ENCODE results near the gene XYLT1. TPM values are rescaled to one million over a fixed set of nuclear protein-coding genes. Genes with fewer than 3 reads are reported as not detected.
"Not testable (repeated sequence)": the region's sequence is repeated elsewhere in the genome, so short reads cannot be mapped to it uniquely, and the experiment has no call there.

Gene XYLT1, protein sequence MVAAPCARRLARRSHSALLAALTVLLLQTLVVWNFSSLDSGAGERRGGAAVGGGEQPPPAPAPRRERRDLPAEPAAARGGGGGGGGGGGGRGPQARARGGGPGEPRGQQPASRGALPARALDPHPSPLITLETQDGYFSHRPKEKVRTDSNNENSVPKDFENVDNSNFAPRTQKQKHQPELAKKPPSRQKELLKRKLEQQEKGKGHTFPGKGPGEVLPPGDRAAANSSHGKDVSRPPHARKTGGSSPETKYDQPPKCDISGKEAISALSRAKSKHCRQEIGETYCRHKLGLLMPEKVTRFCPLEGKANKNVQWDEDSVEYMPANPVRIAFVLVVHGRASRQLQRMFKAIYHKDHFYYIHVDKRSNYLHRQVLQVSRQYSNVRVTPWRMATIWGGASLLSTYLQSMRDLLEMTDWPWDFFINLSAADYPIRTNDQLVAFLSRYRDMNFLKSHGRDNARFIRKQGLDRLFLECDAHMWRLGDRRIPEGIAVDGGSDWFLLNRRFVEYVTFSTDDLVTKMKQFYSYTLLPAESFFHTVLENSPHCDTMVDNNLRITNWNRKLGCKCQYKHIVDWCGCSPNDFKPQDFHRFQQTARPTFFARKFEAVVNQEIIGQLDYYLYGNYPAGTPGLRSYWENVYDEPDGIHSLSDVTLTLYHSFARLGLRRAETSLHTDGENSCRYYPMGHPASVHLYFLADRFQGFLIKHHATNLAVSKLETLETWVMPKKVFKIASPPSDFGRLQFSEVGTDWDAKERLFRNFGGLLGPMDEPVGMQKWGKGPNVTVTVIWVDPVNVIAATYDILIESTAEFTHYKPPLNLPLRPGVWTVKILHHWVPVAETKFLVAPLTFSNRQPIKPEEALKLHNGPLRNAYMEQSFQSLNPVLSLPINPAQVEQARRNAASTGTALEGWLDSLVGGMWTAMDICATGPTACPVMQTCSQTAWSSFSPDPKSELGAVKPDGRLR
- polyA plus RNA-seq: 1 to 10 TPM in 2 of 3 donors, under 1 TPM in 1; 0.79 to 6.2 (median 3.3) TPM

- Mint-ChIP-seq H3K27me3 (ENCODE audit: low read depth in 3 of 3) (peaks cover 11 to 21% (median 19%) of the 10 kb centered on the region in 3 donors), H3K36me3 (peaks cover 3 to 20% (median 14%) of the 10 kb centered on the region in 3 donors), H3K4me3 (peak within 1 kb of the TSS; percentile 92 to 98 (median 95)), H3K4me1 (peaks cover 70% of the 10 kb centered on the region in 2 donors), H3K9me3 (peaks cover 0 to 2% (median 0%) of the 10 kb centered on the region in 6 donors), H3K27ac (peak within 1 kb of the TSS; percentile 58 to 93 (median 88))
- peak; percentile 36 to 48 (median 41) for DNase-seq
Observed at GRCh38 chr16:17470908-17471718, at the start of gene XYLT1. Gene XYLT1 (minus strand): TSS chr16:17470960. CDS start chr16:17470796, 164 bp downstream.

DNA sequence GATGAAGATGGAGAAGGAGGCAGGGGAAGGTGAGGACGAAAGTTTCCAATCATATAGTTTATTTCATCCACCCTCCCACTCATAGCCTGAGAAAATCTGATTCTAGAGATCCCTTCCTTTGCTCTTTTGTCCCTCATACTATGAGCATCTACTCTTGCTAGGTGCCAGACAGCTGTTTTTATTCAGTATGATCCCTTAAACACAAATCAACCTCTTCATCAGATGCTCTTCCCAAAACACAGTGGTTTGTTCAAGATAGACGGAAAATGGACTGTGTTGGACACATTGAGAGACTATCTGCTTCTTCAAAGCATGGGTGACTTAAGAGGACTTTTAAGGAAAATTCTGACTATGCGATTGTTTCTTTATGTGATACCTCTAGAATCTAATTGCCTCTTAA is 49.4 kb upstream of the XYLT1 start:
- Mint-ChIP-seq H3K27me3 (ENCODE audit: low read depth in 3 of 3) (peaks cover 5 to 7% (median 6%) of the 10 kb centered on the region in 3 donors), H3K27ac (no peak overlapping the region), H3K9me3 (no peaks in the 10 kb centered on the region), H3K4me1 (no peaks in the 10 kb centered on the region), H3K36me3 (no peaks in the 10 kb centered on the region), H3K4me3 (no peak overlapping the region)
- no peak for DNase-seq

GRCh38 chr16:17519101-17519955 is 48.6 kb upstream of the XYLT1 start:
- Mint-ChIP-seq H3K9me3 (no peaks in the 10 kb centered on the region), H3K36me3 (no peaks in the 10 kb centered on the region), H3K4me1 (no peaks in the 10 kb centered on the region), H3K27me3 (ENCODE audit: low read depth in 3 of 3) (peaks cover 5 to 10% (median 7%) of the 10 kb centered on the region in 3 donors), H3K4me3 (no peak overlapping the region), H3K27ac (no peak overlapping the region)
- DNase-seq: no peak

DNA sequence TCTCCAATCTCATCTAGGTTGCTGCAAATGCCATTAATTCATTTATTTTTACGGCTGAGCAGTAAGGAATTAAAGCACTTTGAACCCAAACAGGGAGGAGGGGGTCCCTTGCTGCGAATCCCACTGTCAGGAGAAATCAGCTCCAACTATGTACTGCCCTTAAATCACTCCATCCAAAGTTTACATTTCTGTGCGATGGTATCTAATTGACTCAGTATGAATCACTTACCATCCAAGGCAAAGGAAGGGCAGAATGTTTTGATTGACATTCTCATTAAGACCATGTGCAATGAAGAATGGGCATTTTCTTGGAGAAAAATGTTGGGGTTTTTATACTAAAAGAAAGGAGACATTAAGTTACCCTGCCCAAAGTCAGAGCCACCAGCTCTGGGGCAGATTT is 47.7 kb upstream of the XYLT1 start:
- no peaks in the 10 kb centered on the region for H3K9me3 Mint-ChIP-seq
- DNase-seq: no peak
- H3K36me3 Mint-ChIP-seq: no peaks in the 10 kb centered on the region
- H3K4me3 Mint-ChIP-seq: no peak overlapping the region
- H3K27ac Mint-ChIP-seq: no peak overlapping the region
- H3K27me3 Mint-ChIP-seq (ENCODE audit: low read depth in 3 of 3): peaks cover 7 to 16% (median 8%) of the 10 kb centered on the region in 3 donors
- no peaks in the 10 kb centered on the region for H3K4me1 Mint-ChIP-seq

DNA sequence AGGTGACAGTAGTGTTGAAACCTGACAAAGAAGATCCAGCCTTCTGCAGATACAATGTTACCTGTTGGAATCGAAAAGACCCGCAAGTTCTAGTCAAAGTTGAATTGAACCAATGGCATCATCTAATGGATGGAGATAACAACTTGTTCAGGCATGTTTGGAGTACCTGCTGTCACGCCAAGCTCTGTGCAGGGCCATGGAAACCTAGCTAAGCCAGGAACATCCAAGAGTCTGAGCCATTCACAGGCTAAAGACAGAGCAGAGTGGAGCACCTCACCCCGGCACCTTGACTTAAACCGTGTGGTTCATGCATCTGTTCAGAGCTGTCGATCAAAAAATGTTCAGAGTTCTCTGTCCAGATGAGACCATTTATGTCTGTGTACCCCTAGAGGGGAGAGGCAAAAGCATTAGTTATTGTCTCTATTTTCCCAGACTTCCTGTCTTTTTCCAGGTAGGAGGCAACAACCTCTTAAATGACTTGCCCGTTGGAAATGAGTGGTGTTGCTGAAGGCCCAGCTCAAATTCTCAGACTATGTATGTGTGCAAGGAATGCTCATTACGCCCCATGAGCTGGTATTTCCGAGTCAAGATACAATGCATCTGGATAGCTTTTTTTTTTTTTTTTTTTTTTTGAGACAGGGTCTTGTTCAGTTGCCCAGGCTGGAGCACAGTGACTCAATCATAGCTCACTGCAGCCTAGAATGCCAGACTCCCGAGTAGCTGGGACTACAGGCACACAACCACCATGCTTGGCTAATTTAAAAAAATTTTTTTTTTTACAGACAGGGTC is 44.9 kb upstream of the XYLT1 start:
- Mint-ChIP-seq H3K36me3 (no peaks in the 10 kb centered on the region), H3K27ac (no peak overlapping the region)

GRCh38 chr16:17512636-17513220 is 42.0 kb upstream of the XYLT1 start:
- peaks cover 3 to 27% (median 14%) of the 10 kb centered on the region in 3 donors for H3K27me3 Mint-ChIP-seq (ENCODE audit: low read depth in 3 of 3)
- H3K36me3 Mint-ChIP-seq: no peaks in the 10 kb centered on the region
- peaks cover 0 to 2% (median 0%) of the 10 kb centered on the region in 6 donors for H3K9me3 Mint-ChIP-seq
- DNase-seq: no peak
- H3K4me3 Mint-ChIP-seq: no peak overlapping the region
- no peak overlapping the region for H3K27ac Mint-ChIP-seq
- no peaks in the 10 kb centered on the region for H3K4me1 Mint-ChIP-seq

More for the DNA sequence above, 44.9 kb upstream of the XYLT1 start:
- Mint-ChIP-seq H3K9me3 (no peaks in the 10 kb centered on the region), H3K4me3 (no peak overlapping the region), H3K27me3 (ENCODE audit: low read depth in 3 of 3) (peaks cover 8 to 23% (median 8%) of the 10 kb centered on the region in 3 donors), H3K4me1 (no peaks in the 10 kb centered on the region)
- DNase-seq: no peak

DNA sequence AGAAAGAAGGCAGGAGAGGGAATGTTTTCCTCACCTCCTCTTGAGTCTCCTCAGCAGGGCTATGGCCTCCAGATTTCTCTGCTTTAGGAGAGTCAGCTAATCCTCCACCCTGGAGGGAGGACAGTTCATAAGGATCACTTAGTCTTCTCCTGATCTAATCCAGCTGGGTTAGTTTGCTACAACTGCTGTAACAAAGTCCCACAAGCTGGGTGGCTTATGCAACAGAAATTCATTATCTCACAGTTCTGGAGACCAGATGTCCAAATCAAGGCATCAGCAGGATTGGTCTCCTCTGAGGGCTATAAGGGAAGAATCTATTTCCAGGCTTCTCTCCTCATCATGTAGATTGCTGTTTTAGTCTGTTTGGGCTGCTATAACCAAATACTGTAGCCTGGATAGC is 40.6 kb upstream of the XYLT1 start:
- Mint-ChIP-seq H3K36me3 (no peaks in the 10 kb centered on the region), H3K4me3 (no peak overlapping the region), H3K4me1 (no peaks in the 10 kb centered on the region), H3K27me3 (ENCODE audit: low read depth in 3 of 3) (peaks cover 3 to 27% (median 14%) of the 10 kb centered on the region in 3 donors), H3K9me3 (peaks cover 0 to 2% (median 0%) of the 10 kb centered on the region in 6 donors), H3K27ac (no peak overlapping the region)
- no peak for DNase-seq

GRCh38 chr16:17510567-17510966 is 39.8 kb upstream of the XYLT1 start:
- Mint-ChIP-seq H3K36me3 (no peaks in the 10 kb centered on the region), H3K4me3 (no peak overlapping the region), H3K27ac (no peak overlapping the region), H3K9me3 (peaks cover 0 to 2% (median 0%) of the 10 kb centered on the region in 6 donors), H3K4me1 (no peaks in the 10 kb centered on the region), H3K27me3 (ENCODE audit: low read depth in 3 of 3) (peaks cover 3 to 25% (median 14%) of the 10 kb centered on the region in 3 donors)
- no peak for DNase-seq

GRCh38 chr16:17509194-17509593 is 38.4 kb upstream of the XYLT1 start:
- DNase-seq: no peak
- Mint-ChIP-seq H3K36me3 (no peaks in the 10 kb centered on the region), H3K27me3 (ENCODE audit: low read depth in 3 of 3) (peaks cover 3 to 16% (median 12%) of the 10 kb centered on the region in 3 donors), H3K4me3 (no peak overlapping the region), H3K9me3 (peaks cover 0 to 2% (median 0%) of the 10 kb centered on the region in 6 donors), H3K4me1 (no peaks in the 10 kb centered on the region), H3K27ac (no peak overlapping the region)

GRCh38 chr16:17508303-17508702 is 37.5 kb upstream of the XYLT1 start:
- peaks cover 0 to 2% (median 0%) of the 10 kb centered on the region in 6 donors for H3K9me3 Mint-ChIP-seq
- DNase-seq: no peak
- peaks cover 2 to 15% (median 9%) of the 10 kb centered on the region in 3 donors for H3K27me3 Mint-ChIP-seq (ENCODE audit: low read depth in 3 of 3)
- H3K4me1 Mint-ChIP-seq: no peaks in the 10 kb centered on the region
- H3K27ac Mint-ChIP-seq: no peak overlapping the region
- no peak overlapping the region for H3K4me3 Mint-ChIP-seq
- no peaks in the 10 kb centered on the region for H3K36me3 Mint-ChIP-seq

DNA sequence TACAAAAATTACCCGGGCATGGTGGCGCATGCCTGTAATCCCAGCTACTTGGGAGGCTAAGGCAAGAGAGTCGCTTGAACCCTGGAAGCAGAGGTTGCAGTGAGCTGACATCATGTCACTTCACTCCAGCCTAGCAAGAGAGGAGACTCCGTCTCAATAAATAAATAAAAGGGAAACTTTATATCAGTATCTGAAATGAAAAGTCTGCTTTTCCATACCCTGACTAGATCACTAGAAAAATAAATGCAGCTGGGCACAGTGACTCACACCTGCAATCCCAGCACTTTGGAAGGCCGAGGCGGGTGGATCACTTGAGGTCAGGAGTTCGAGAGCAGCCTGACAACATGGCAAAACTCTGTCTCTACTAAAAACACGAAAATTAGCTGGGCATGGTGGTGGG is 36.8 kb upstream of the XYLT1 start:
- not testable (repeated sequence) for H3K36me3 Mint-ChIP-seq, DNase-seq, H3K4me3 Mint-ChIP-seq, H3K4me1 Mint-ChIP-seq, H3K9me3 Mint-ChIP-seq, H3K27ac Mint-ChIP-seq
- peaks cover 0 to 14% (median 9%) of the 10 kb centered on the region in 3 donors for H3K27me3 Mint-ChIP-seq (ENCODE audit: low read depth in 3 of 3)

DNA sequence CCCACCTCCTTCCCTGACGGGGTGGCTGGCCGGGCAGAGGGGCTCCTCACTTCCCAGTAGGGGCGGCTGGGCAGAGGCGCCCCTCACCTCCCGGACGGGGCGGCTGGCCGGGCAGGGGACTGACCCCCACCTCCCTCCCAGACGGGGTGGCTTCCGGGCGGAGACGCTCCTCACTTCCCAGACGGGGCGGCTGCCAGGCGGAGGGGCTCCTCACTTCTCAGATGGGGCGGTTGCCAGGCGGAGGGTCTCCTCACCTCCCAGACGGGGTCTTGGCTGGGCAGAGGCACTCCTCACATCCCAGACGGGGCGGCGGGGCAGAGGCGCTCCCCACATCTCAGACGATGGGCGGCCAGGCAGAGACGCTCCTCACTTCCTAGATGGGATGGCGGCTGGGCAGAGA is 35.1 kb upstream of the XYLT1 start:
- H3K36me3 Mint-ChIP-seq; H3K27ac Mint-ChIP-seq; H3K9me3 Mint-ChIP-seq; H3K4me1 Mint-ChIP-seq; DNase-seq; H3K27me3 Mint-ChIP-seq (ENCODE audit: low read depth in 3 of 3); H3K4me3 Mint-ChIP-seq: not testable (repeated sequence)
